ENCODE measurements around the gene ATF4.

Gene ATF4, protein sequence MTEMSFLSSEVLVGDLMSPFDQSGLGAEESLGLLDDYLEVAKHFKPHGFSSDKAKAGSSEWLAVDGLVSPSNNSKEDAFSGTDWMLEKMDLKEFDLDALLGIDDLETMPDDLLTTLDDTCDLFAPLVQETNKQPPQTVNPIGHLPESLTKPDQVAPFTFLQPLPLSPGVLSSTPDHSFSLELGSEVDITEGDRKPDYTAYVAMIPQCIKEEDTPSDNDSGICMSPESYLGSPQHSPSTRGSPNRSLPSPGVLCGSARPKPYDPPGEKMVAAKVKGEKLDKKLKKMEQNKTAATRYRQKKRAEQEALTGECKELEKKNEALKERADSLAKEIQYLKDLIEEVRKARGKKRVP

GRCh38 chr22:39520226-39521105 is at the start of gene ATF4:
Gene ATF4 (plus strand): TSS chr22:39520562. CDS start chr22:39521446, 884 bp downstream.
- peak; percentile 62 for DNase-seq (ENCODE audit: low read depth)

- DNase-seq (ENCODE audit: low read depth): no peak
Observed at GRCh38 chr22:39471381-39472141, 48.8 kb upstream of the ATF4 start.

DNA sequence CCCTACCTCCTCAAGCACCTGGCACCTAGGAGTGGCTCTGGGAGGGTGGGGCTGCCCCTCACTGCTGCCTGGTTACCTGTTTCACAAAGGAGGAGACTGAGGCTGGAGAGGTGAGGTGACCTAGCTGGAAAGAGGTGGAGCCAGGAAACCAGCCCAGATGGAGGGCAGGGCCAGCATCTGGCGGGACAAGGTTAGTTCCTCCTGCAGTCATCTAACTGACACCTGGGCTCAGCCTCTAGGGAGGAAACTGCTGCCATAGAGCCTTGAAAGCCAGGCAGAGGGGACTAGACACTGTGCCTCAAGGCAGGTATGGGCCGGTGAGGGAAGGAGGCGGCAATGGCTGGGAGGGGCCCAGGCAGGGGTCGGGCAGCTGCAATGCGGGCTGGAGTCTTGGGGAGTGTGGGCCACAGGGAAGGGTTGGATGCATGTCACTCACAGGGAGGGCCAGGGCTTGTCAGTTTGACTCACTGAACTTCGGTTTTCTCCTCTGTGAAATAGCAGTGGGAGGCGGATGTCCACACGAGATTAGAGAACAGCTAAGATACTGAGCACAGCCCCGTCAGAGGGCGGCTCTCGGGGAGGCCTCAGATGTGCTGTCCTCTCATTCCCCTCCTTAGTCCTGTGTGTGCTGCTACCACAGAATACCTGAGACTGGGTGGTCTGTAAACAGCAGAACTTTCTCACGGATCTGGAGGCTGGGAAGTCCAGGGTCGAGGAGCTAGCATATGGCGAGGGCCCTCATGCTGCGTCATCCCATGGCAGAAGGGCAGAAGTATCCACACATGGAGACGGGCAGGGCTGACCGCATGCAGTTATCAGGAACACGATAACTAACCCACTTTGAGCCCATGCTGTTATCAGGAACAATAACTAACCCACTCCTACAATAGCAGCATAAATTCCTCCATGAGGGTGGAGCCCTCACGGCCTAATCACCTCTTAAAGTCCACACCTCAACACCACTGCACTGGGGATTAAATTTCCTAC is 47.5 kb upstream of the ATF4 start:
- no peak for DNase-seq (ENCODE audit: low read depth)

GRCh38 chr22:39473851-39474250 is 46.5 kb upstream of the ATF4 start:
- no peak for DNase-seq (ENCODE audit: low read depth)

- no peak for DNase-seq (ENCODE audit: low read depth)
Observed at GRCh38 chr22:39474351-39475111, 45.8 kb upstream of the ATF4 start.

DNA sequence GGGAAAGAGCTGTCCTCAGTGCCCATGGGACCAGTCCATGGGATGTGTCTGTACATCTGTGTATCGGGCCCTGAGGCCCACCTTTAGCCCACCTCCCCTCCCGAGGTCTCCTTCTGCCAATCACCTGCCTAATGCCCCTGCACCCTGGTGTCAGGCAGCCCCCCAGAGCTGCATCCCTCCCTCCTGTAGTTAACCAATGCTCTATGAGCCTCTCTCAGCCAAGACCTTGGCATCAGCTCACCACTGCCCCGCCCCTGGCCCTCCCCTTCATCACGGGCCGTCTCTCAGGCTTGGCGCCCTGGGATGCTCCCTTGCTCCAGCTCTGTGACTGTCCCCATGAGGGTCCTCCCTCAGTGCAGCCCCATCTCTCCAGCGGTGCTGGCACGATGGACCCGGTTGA is 45.0 kb upstream of the ATF4 start:
- no peak for DNase-seq (ENCODE audit: low read depth)

GRCh38 chr22:39475902-39476301 is 44.5 kb upstream of the ATF4 start:
- no peak for DNase-seq (ENCODE audit: low read depth)

GRCh38 chr22:39476664-39477063 is 43.7 kb upstream of the ATF4 start:
- no peak for DNase-seq (ENCODE audit: low read depth)

- no peak for DNase-seq (ENCODE audit: low read depth)
Observed at GRCh38 chr22:39477542-39477941, 42.8 kb upstream of the ATF4 start.

- DNase-seq (ENCODE audit: low read depth): no peak
Observed at GRCh38 chr22:39478441-39478850, 41.9 kb upstream of the ATF4 start.

DNA sequence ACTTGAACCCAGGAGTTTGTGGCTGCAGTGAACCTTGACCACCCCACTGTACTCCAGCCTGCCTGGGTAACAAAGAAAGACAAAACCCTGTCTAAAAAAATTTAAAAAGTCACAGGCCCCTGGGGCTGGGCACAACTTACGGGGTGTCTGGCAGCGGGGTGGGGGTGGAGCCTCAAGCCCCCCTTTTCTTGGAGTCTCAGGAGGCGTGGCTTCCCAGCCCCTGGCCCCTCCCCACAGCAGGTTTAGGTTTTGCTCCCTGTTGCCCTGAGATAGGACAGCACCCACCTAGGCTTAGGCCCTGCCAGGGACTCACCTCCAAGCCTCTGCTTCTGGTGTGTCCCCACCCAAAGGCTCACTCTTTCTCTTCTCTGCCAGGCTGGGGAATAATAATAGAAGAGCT is 41.1 kb upstream of the ATF4 start:
- DNase-seq (ENCODE audit: low read depth): no peak

DNA sequence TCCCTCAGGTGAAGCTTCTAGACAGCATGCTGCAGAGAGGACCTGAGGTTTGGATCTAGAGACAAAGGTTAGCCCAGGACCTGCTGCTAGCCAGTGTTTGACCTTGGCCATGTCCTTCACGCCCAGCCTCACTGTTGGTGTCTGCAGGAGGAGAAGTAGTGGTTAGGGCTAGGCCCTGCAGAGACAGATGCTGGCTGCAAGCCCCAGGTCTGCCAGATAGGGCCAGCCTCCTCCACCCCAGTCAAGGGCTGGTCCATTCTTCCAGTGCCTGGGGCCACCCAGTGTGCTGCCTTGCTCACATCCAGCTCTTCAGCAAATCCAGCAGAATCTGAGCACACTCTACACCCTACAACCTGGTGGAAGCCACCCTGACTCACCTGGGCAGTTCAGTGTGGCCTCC is 39.8 kb upstream of the ATF4 start:
- no peak for DNase-seq (ENCODE audit: low read depth)

DNA sequence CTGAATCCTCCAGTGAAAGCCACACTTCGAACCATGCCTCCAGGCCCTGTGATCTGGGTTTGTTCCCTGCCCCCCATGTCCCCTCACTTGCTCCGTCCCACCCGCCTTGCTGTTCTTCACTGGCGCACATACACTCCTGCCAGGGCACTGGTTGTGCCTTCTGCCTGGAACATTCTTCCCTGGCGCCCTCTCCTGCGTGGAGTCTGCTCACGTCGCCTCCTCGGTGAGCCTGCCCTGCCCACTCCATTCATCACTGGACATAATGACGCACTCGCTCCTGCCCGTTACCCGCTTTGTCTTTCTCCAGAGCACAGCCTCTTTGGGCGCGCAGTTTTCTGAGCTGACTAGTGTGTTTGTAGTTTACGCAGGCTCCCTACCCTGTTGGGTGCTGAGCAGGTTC is 39.3 kb upstream of the ATF4 start:
- no peak for DNase-seq (ENCODE audit: low read depth)

- no peak for DNase-seq (ENCODE audit: low read depth)
Observed at GRCh38 chr22:39481595-39481994, 38.8 kb upstream of the ATF4 start.

DNA sequence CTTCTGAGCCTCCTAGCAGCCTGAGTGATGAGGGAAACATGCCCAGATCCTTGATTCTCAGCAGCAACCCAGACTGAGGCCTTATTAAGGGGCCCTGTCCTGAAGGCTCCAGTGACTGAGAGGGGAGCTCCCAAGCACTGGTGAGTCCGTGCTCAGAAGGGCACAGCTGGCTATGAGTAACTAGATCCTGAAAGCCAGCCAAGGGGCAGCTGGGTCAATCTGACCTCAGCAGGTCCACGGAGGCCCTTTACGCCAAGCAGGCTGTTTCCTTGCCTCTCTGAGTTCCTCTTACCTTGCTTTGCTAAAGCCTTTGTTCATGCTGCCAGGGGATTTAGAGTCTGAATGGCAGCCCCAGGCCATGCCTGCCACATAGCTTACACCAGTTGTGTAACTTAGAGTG is 37.6 kb upstream of the ATF4 start:
- no peak for DNase-seq (ENCODE audit: low read depth)

- DNase-seq (ENCODE audit: low read depth): no peak
Observed at GRCh38 chr22:39486951-39487825, 33.2 kb upstream of the ATF4 start.

DNA sequence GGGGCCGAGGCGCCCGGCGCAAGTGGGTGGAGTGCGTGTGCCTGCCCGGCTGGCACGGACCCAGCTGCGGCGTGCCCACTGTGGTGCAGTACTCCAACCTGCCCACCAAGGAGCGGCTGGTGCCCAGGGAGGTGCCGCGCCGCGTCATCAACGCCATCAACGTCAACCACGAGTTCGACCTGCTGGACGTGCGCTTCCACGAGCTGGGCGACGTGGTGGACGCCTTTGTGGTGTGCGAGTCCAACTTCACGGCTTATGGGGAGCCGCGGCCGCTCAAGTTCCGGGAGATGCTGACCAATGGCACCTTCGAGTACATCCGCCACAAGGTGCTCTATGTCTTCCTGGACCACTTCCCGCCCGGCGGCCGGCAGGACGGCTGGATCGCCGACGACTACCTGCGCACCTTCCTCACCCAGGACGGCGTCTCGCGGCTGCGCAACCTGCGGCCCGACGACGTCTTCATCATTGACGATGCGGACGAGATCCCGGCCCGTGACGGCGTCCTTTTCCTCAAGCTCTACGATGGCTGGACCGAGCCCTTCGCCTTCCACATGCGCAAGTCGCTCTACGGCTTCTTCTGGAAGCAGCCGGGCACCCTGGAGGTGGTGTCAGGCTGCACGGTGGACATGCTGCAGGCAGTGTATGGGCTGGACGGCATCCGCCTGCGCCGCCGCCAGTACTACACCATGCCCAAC is 32.4 kb upstream of the ATF4 start:
- no peak for DNase-seq (ENCODE audit: low read depth)

- DNase-seq (ENCODE audit: low read depth): no peak
Observed at GRCh38 chr22:39488563-39489083, 31.7 kb upstream of the ATF4 start.

All from stimulated activated CD8-positive, alpha-beta memory T cell treated with anti-CD3 and anti-CD28 coated beads, Interleukin-12 subunit alpha, Interleukin-12 subunit beta, amount 100 ng/mL, for 4 hours (primary cell).